Peyer's patch (tissue), 4 donors: ENCODE results near the gene ARL17A.
"Not testable (repeated sequence)": the region's sequence is repeated elsewhere in the genome, so short reads cannot be mapped to it uniquely, and the experiment has no call there.

Experiments
- CTCF ChIP-seq, 6 experiments: fragments of 450-650 bp in 4 of 6; fragments of 200-600 bp in 2 of 6; sonication (generic) in 1 of 6; IDR thresholded peaks; one replicate each; pipeline ENCODE4 v1.5.1; 2017 to 2019; ENCODE audit warnings: antibody characterized with exemption in 6 of 6, mild to moderate bottlenecking in 3 of 6, moderate library complexity in 1 of 6
- POLR2A ChIP-seq, 2 donors: fragments of 450-650 bp; IDR thresholded peaks; one replicate each; pipeline ENCODE4 v1.5.1; 2017; ENCODE audit warnings: antibody characterized with exemption in 2 of 2, mild to moderate bottlenecking in 2 of 2, moderate library complexity in 2 of 2

GRCh38 chr17:46559155-46559554, 20.3 kb downstream of the ARL17A start:
- not testable (repeated sequence) for TF ChIP-seq CTCF, POLR2A (IDR thresholded peaks at IDR 0.05)
